HG03575 (cell line): ENCODE results near the gene ALLC.
A peak's percentile ranks its signal among the peaks of the same experiment; 100 is the strongest.
"Not testable (repeated sequence)": the region's sequence is repeated elsewhere in the genome, so short reads cannot be mapped to it uniquely, and the experiment has no call there.

Experiments used
- ATAC-seq: cut with Tn5 transposase; IDR thresholded peaks from one replicate; pipeline ENCODE4 v1.9.1; 2021; ENCODE audit not compliant: unreplicated experiment, insufficient number of reproducible peaks, low FRiP score; ENCODE audit errors: extremely low read depth

The ALLC gene

GRCh38 chr2:3624059-3624794, 33.8 kb upstream of the ALLC start:
- ATAC-seq, result peak; percentile 51

- ATAC-seq, result no peak
Measured at GRCh38 chr2:3625186-3625585, 32.8 kb upstream of the ALLC start.

- ATAC-seq, result no peak
Measured at GRCh38 chr2:3626118-3626811, 31.7 kb upstream of the ALLC start.

GRCh38 chr2:3626812-3627499, 31.0 kb upstream of the ALLC start:
- no peak for ATAC-seq

GRCh38 chr2:3627500-3628100, 30.4 kb upstream of the ALLC start:
- no peak for ATAC-seq

- ATAC-seq, result no peak
Measured at GRCh38 chr2:3628241-3628679, 29.7 kb upstream of the ALLC start.

GRCh38 chr2:3628800-3629199, 29.2 kb upstream of the ALLC start:
- no peak for ATAC-seq

- ATAC-seq, result no peak
Measured at GRCh38 chr2:3630631-3631030, 27.4 kb upstream of the ALLC start.

GRCh38 chr2:3631161-3631850, 26.7 kb upstream of the ALLC start:
- ATAC-seq, result no peak

GRCh38 chr2:3631851-3632659, 25.9 kb upstream of the ALLC start:
- no peak for ATAC-seq

- no peak for ATAC-seq
Measured at GRCh38 chr2:3633089-3633981, 24.7 kb upstream of the ALLC start.

GRCh38 chr2:3633982-3634595, 23.9 kb upstream of the ALLC start:
- ATAC-seq, result no peak

GRCh38 chr2:3634596-3635121, 23.3 kb upstream of the ALLC start:
- no peak for ATAC-seq

- ATAC-seq, result no peak
Measured at GRCh38 chr2:3635171-3635974, 22.6 kb upstream of the ALLC start.

GRCh38 chr2:3635975-3636327, 22.0 kb upstream of the ALLC start:
- ATAC-seq, result not testable (repeated sequence)
